Lower leg skin (tissue), 3 donors: ENCODE data around the gene OSGIN1.

Source experiments
- CTCF ChIP-seq, 3 donors: fragments of 450-650 bp; IDR thresholded peaks; one replicate each; pipeline ENCODE4 v1.5.1; 2016; ENCODE audit warnings: antibody characterized with exemption in 3 of 3, mild to moderate bottlenecking in 3 of 3, moderate library complexity in 2 of 3
- POLR2A ChIP-seq, 2 donors: fragments of 450-650 bp; IDR thresholded peaks; one replicate each; pipeline ENCODE4 v1.6.1; 2016 to 2017; ENCODE audit warnings: antibody characterized with exemption in 2 of 2, mild to moderate bottlenecking in 1 of 2, moderate library complexity in 1 of 2

- TF ChIP-seq CTCF (IDR thresholded peaks at IDR 0.05) (no peak), POLR2A (IDR thresholded peaks at IDR 0.05) (no peak)
Measured at GRCh38 chr16:83913245-83913633, 39.8 kb upstream of the OSGIN1 start.
